HepG2 (cell line): ENCODE data around the gene SLIRP. TPM values are rescaled to one million over a fixed set of nuclear protein-coding genes. Genes with fewer than 3 reads are reported as not detected.

Experiments
- ADNP ChIP-seq: sonication (generic); formaldehyde crosslinking; IDR thresholded peaks from 2 replicates; pipeline ENCODE4 v1.4.0; 2020; ENCODE audit warnings: missing genetic modification reagents
- ATM ChIP-seq: fragments of 450-650 bp; IDR thresholded peaks from 2 replicates; pipeline ENCODE4 v1.7.1; 2017; ENCODE audit warnings: mild to moderate bottlenecking, borderline replicate concordance
- BRD4 ChIP-seq: sonication (generic); formaldehyde crosslinking; IDR thresholded peaks from 2 replicates; pipeline ENCODE4 v1.4.0; 2020; ENCODE audit warnings: missing genetic modification reagents
- CENPBD1 ChIP-seq: sonication (generic); formaldehyde crosslinking; IDR thresholded peaks from 2 replicates; pipeline ENCODE4 v1.8.0; 2022; ENCODE audit warnings: missing genetic modification reagents, low read depth, mild to moderate bottlenecking, borderline replicate concordance
- ELF4 ChIP-seq: sonication (generic); formaldehyde crosslinking; IDR thresholded peaks from 2 replicates; pipeline ENCODE4 v1.5.0; 2020; ENCODE audit warnings: missing genetic modification reagents, mild to moderate bottlenecking, moderate library complexity, borderline replicate concordance
- GPN1 ChIP-seq: sonication (generic); formaldehyde crosslinking; IDR thresholded peaks from 2 replicates; pipeline ENCODE4 v1.5.1; 2020; ENCODE audit warnings: missing genetic modification reagents, borderline replicate concordance
- GTF3A ChIP-seq: sonication (generic); formaldehyde crosslinking; conservative IDR thresholded peaks from 2 replicates; pipeline ENCODE4 v1.4.0; 2020; ENCODE audit warnings: mild to moderate bottlenecking, missing genetic modification reagents
- HNF1A ChIP-seq, 2 experiments: sonication (generic) in 1 of 2; formaldehyde crosslinking in 1 of 2; IDR thresholded peaks; 2 replicates each; pipeline versions ENCODE4 v1.4.0 to v1.6.1; 2016 to 2020; ENCODE audit warnings: borderline replicate concordance in 1 of 2, low read depth in 1 of 2, mild to moderate bottlenecking in 1 of 2, missing genetic modification reagents in 1 of 2
- HNRNPUL1 ChIP-seq: fragments of 200-400 bp; formaldehyde crosslinking; IDR thresholded peaks from 2 replicates; pipeline ENCODE4 v1.6.1; 2017; ENCODE audit warnings: low read depth, mild to moderate bottlenecking, low read length, moderate library complexity
- KDM3A ChIP-seq: IDR thresholded peaks from 2 replicates; pipeline ENCODE4 v1.6.1; 2018; ENCODE audit warnings: low read depth, missing compliant biosample characterization
- MBNL3 ChIP-seq: fragments of 250-450 bp; sonication (Bioruptor Pico); conservative IDR thresholded peaks from 2 replicates; pipeline ENCODE4 v1.8.0; 2022; ENCODE audit warnings: mild to moderate bottlenecking, inconsistent platforms
- NR2F6 ChIP-seq, 2 experiments: IDR thresholded peaks; 2 replicates each; pipeline ENCODE4 v1.6.1; 2016; ENCODE audit warnings: antibody characterized with exemption in 1 of 2, mild to moderate bottlenecking in 1 of 2
- NR3C1 ChIP-seq: sonication (generic); formaldehyde crosslinking; IDR thresholded peaks from 2 replicates; pipeline ENCODE4 v1.4.0; 2020; ENCODE audit warnings: missing genetic modification reagents
- RFXAP ChIP-seq: sonication (generic); formaldehyde crosslinking; IDR thresholded peaks from 2 replicates; pipeline ENCODE4 v1.4.0; 2020; ENCODE audit warnings: missing genetic modification reagents, borderline replicate concordance
- STAT5B ChIP-seq: sonication (generic); formaldehyde crosslinking; IDR thresholded peaks from 2 replicates; pipeline ENCODE4 v1.4.0; 2020; ENCODE audit warnings: missing genetic modification reagents
- ZBTB25 ChIP-seq: IDR thresholded peaks from 2 replicates; pipeline ENCODE4 v1.6.1; 2018; ENCODE audit warnings: missing genetic modification reagents
- ZBTB44 ChIP-seq: sonication (generic); formaldehyde crosslinking; IDR thresholded peaks from 2 replicates; pipeline ENCODE4 v1.4.0; 2020; ENCODE audit warnings: missing genetic modification reagents
- ZNF20 ChIP-seq: sonication (generic); formaldehyde crosslinking; IDR thresholded peaks from 2 replicates; pipeline ENCODE4 v1.4.0; 2020; ENCODE audit warnings: mild to moderate bottlenecking, moderate library complexity, missing genetic modification reagents
- ZNF225 ChIP-seq: sonication (generic); formaldehyde crosslinking; IDR thresholded peaks from 2 replicates; pipeline ENCODE4 v1.4.0; 2020; ENCODE audit warnings: mild to moderate bottlenecking, missing genetic modification reagents
- ZNF616 ChIP-seq: sonication (generic); formaldehyde crosslinking; IDR thresholded peaks from 2 replicates; pipeline ENCODE4 v1.5.0; 2020; ENCODE audit warnings: low read depth, mild to moderate bottlenecking, missing genetic modification reagents
- ZNF670 ChIP-seq: sonication (generic); formaldehyde crosslinking; IDR thresholded peaks from 2 replicates; pipeline ENCODE4 v1.8.0; 2022; ENCODE audit warnings: mild to moderate bottlenecking, missing genetic modification reagents, borderline replicate concordance
- ZNF772 ChIP-seq: sonication (generic); formaldehyde crosslinking; IDR thresholded peaks from 2 replicates; pipeline ENCODE4 v1.5.0; 2020; ENCODE audit warnings: mild to moderate bottlenecking, missing genetic modification reagents
- ZNF839 ChIP-seq: sonication (generic); formaldehyde crosslinking; IDR thresholded peaks from 2 replicates; pipeline ENCODE4 v1.4.0; 2020; ENCODE audit warnings: missing genetic modification reagents, mild to moderate bottlenecking, borderline replicate concordance
- polyA plus RNA-seq, 8 experiments: library from polyadenylated mRNA; depleted of rRNA in 3 of 8; stranded (reverse) in 7 of 8; unstranded in 1 of 8; fragments of >200 nt; fragmentation: Illumina TruSeq in 4 of 8; extraction: Trizol in 4 of 8; gene quantifications; 2 replicates each; pipeline versions ENCODE4 v1.2.1 to v1.2.3, GENCODE V29; 2011 to 2016; ENCODE audit warnings: low read depth in 4 of 8, missing spikeins in 1 of 8, mixed read lengths in 1 of 8; ENCODE audit not compliant: insufficient read depth in 1 of 8
- total RNA-seq, 5 experiments: library from RNA; depleted of rRNA; stranded (reverse); fragments of >200 nt; fragmentation: Illumina TruSeq; extraction: Trizol; gene quantifications; 2 replicates each; pipeline ENCODE4 v1.2.3, GENCODE V29; 2016; ENCODE audit warnings: low read depth in 1 of 5

Gene SLIRP
- total and polyA plus RNA-seq, 2 of the 13 experiments (the other 11 are each of a cell fraction or from before 2014, with no cell fraction given) = 281 to 548 TPM

- TF ChIP-seq ZBTB44 (CRISPR knock-in tag) = 0 out of 2 replicates have a peak, but pooled peaks have one; percentile 3
- TF ChIP-seq STAT5B (CRISPR knock-in tag) = no peak
- no peak for TF ChIP-seq MBNL3 (CRISPR knock-in tag)
- TF ChIP-seq RFXAP (CRISPR knock-in tag) = peak; percentile 57; the same call in 1 of the 2 replicates
- no peak for TF ChIP-seq CENPBD1 (CRISPR knock-in tag)
- TF ChIP-seq ZNF616 (CRISPR knock-in tag) = no peak
- TF ChIP-seq GTF3A (CRISPR knock-in tag) = no peak
- no peak for TF ChIP-seq NR3C1 (CRISPR knock-in tag)
- no peak for TF ChIP-seq ATM
- no peak for TF ChIP-seq ADNP (CRISPR knock-in tag)
- peak; percentile 53; the same call in 1 of the 2 replicates for TF ChIP-seq ELF4
- no peak for TF ChIP-seq HNF1A (IDR thresholded peaks at IDR 0.05; ENCODE audit: low read depth)
- no peak for TF ChIP-seq HNF1A (CRISPR knock-in tag; IDR thresholded peaks at IDR 0.05; ENCODE audit: borderline replicate concordance)
- no peak for TF ChIP-seq GPN1
- peak; percentile 69 for TF ChIP-seq BRD4
- peak; percentile 26; the same call in 1 of the 2 replicates for TF ChIP-seq ZBTB25 (CRISPR knock-in tag)
- TF ChIP-seq ZNF839 = peak; percentile 88; the same call in 1 of the 2 replicates
- TF ChIP-seq ZNF772 (CRISPR knock-in tag) = peak; percentile 21
- 0 out of 2 replicates have a peak, but pooled peaks have one; percentile 50 for TF ChIP-seq ZNF670
- TF ChIP-seq KDM3A (CRISPR knock-in tag) = no peak
- TF ChIP-seq ZNF225 (CRISPR knock-in tag) = no peak
- peak; percentile 80 for TF ChIP-seq NR2F6 (IDR thresholded peaks at IDR 0.05)
- TF ChIP-seq NR2F6 (CRISPR knock-in tag; IDR thresholded peaks at IDR 0.05) = peak; percentile 76; the same call in 1 of the 2 replicates
- no peak for TF ChIP-seq HNRNPUL1
- no peak for TF ChIP-seq ZNF20 (CRISPR knock-in tag)
These were observed at the start of gene SLIRP, which contains the start of gene ALKBH1 (continued) for GRCh38 chr14:77707724-77708408.
